Caco-2 (cell line): Measurements from ENCODE around the gene FCER1A. TPM values are rescaled to one million over a fixed set of nuclear protein-coding genes. Genes with fewer than 3 reads are reported as not detected.

Source experiments
- BruUV-seq: library from RNA; stranded (reverse); fragments of 400-500 nt; replicated peaks from 2 replicates; lab custom pipeline; 2021; lab: Mats Ljungman, UMichigan
- CTCF ChIA-PET: fragments of 300-600 bp; sonication (Branson Sonifier 250); formaldehyde crosslinking; loops from one replicate; lab custom pipeline; 2022; ENCODE audit warnings: antibody characterized with exemption; lab: Charles Lee
- POLR2A ChIA-PET: fragments of 300-600 bp; sonication (Branson Sonifier 250); formaldehyde crosslinking; loops from one replicate; lab custom pipeline; 2022; ENCODE audit warnings: antibody characterized with exemption; lab: Charles Lee
- DNase-seq, 2 experiments: peaks; one replicate each; pipeline versions ENCODE4 v3.0.0 to v3.0.0-alpha.2; 2020 to 2022
- H3K27me3 ChIP-seq: replicated peaks from 2 replicates; pipeline ENCODE4 v1.6.0; 2011; ENCODE audit warnings: low read length; ENCODE audit not compliant: control insufficient read depth, insufficient read depth
- H3K36me3 ChIP-seq: 2 replicates; pipeline ENCODE4 v1.5.1; 2011; ENCODE audit warnings: low read length; ENCODE audit not compliant: control insufficient read depth, insufficient read depth
- H3K4me1 ChIP-seq: fragments of 250-450 bp; sonication (Bioruptor Pico); 2 replicates; pipeline ENCODE4 v1.5.1; 2020; ENCODE audit warnings: mild to moderate bottlenecking
- H3K4me3 ChIP-seq: 2 replicates; pipeline ENCODE4 v1.5.1; 2011; ENCODE audit warnings: low read depth, mild to moderate bottlenecking, control low read depth, low read length
- H3K9me3 ChIP-seq: fragments of 250-450 bp; sonication (Bioruptor Pico); 2 replicates; pipeline ENCODE4 v1.5.1; 2020; ENCODE audit warnings: mild to moderate bottlenecking, moderate library complexity
- H3K27ac Mint-ChIP-seq: one replicate; pipeline ENCODE4 v1.8.0; 2022; ENCODE audit warnings: mixed read lengths; ENCODE audit not compliant: unreplicated experiment
- H3K27me3 Mint-ChIP-seq: one replicate; pipeline ENCODE4 v1.8.0; 2022; ENCODE audit warnings: mixed read lengths; ENCODE audit not compliant: insufficient read depth, unreplicated experiment
- H3K36me3 Mint-ChIP-seq: one replicate; pipeline ENCODE4 v1.8.0; 2022; ENCODE audit warnings: mild to moderate bottlenecking, mixed read lengths; ENCODE audit not compliant: insufficient read depth, unreplicated experiment
- H3K4me1 Mint-ChIP-seq: one replicate; pipeline ENCODE4 v1.8.0; 2022; ENCODE audit warnings: low read depth, mixed read lengths; ENCODE audit not compliant: unreplicated experiment
- H3K4me3 Mint-ChIP-seq: one replicate; pipeline ENCODE4 v1.8.0; 2022; ENCODE audit warnings: mild to moderate bottlenecking, moderate library complexity, mixed read lengths; ENCODE audit not compliant: unreplicated experiment
- H3K9me3 Mint-ChIP-seq: one replicate; pipeline ENCODE4 v1.8.0; 2022; ENCODE audit warnings: mixed read lengths; ENCODE audit not compliant: unreplicated experiment
- intact Hi-C: fragments of 100-400 bp; cut with micrococcal nuclease; formaldehyde crosslinking; loops from one replicate; pipeline ENCODE4 v1.10.0; 2022; ENCODE audit not compliant: unreplicated experiment
- total RNA-seq: library from RNA; stranded (reverse); gene quantifications from 2 replicates; pipeline ENCODE4 v1.2.3, GENCODE V29; 2022
- TF ChIP-seq, protein P1 (sequence below), 2 experiments: fragments of 200-600 bp in 1 of 2; IDR thresholded peaks; 1 replicate in 1 of 2; 2 replicates in 1 of 2; pipeline versions ENCODE4 v1.5.1 to v1.8.0; 2011 to 2022; ENCODE audit warnings: antibody characterized with exemption in 1 of 2, control low read depth in 1 of 2, inconsistent platforms in 1 of 2, low read depth in 1 of 2, low read length in 1 of 2, mild to moderate bottlenecking in 1 of 2, moderate library complexity in 1 of 2; ENCODE audit not compliant: insufficient read depth in 1 of 2, severe bottlenecking in 1 of 2, unreplicated experiment in 1 of 2

Gene FCER1A
- total RNA-seq, 1 experiment from 2014 or later = not detected

DNA sequence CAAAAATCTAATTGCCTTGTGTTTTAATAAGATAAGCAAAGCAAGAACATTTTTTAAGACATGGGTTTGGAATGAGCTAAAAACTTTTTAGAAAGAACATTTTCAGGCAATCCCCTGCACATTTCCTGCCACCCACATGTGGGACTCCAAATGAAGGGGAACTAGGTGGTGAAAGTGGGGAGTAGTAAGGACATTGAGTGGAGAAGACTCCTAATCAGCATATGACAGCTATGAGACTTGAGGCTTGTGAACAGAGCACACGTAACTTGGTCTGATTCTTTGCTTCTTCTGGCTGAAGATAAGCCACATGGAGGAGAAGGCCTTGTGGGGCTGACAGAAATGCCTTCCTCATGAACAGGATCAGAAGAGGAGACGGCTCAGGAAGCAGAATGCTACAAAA, 50.3 kb downstream of the FCER1A start:
- Mint-ChIP-seq H3K4me3 (no peak overlapping the region), H3K36me3 (no peaks in the 10 kb centered on the region), H3K27me3 (peaks cover 8% of the 10 kb centered on the region), H3K27ac (no peak overlapping the region), H3K4me1 (no peaks in the 10 kb centered on the region), H3K9me3 (peaks cover 12% of the 10 kb centered on the region)
- H3K36me3 ChIP-seq = no peaks in the 10 kb centered on the region
- CTCF ChIA-PET = no interaction called here
- H3K4me3 ChIP-seq = no peak overlapping the region
- intact Hi-C loops = no loop called here
- H3K27me3 ChIP-seq = no peaks in the 10 kb centered on the region
- no TSS peak for BruUV-seq
- TF ChIP-seq, protein P1, sequence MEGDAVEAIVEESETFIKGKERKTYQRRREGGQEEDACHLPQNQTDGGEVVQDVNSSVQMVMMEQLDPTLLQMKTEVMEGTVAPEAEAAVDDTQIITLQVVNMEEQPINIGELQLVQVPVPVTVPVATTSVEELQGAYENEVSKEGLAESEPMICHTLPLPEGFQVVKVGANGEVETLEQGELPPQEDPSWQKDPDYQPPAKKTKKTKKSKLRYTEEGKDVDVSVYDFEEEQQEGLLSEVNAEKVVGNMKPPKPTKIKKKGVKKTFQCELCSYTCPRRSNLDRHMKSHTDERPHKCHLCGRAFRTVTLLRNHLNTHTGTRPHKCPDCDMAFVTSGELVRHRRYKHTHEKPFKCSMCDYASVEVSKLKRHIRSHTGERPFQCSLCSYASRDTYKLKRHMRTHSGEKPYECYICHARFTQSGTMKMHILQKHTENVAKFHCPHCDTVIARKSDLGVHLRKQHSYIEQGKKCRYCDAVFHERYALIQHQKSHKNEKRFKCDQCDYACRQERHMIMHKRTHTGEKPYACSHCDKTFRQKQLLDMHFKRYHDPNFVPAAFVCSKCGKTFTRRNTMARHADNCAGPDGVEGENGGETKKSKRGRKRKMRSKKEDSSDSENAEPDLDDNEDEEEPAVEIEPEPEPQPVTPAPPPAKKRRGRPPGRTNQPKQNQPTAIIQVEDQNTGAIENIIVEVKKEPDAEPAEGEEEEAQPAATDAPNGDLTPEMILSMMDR (IDR thresholded peaks at IDR 0.05; ENCODE audit: insufficient read depth in 1 of 2, low read depth in 1 of 2, low read length in 1 of 2, severe bottlenecking in 1 of 2, unreplicated experiment in 1 of 2) = no peak
- peaks cover 12% of the 10 kb centered on the region for H3K9me3 ChIP-seq
- H3K4me1 ChIP-seq = no peaks in the 10 kb centered on the region
- POLR2A ChIA-PET = no interaction called here
- no peak for DNase-seq

Other genes starting within 250 kb of the FCER1A start
- gene AIM2, start 225.6 kb upstream of the FCER1A start, total RNA-seq = not detected in 2 replicates
- not detected in 2 replicates for gene CADM3, start 130.7 kb upstream of the FCER1A start, total RNA-seq
- not detected in 2 replicates for gene ACKR1, start 97.5 kb upstream of the FCER1A start, total RNA-seq
- not detected in 2 replicates for gene OR10J4, start 129.9 kb downstream of the FCER1A start, total RNA-seq
- not detected in 2 replicates for gene OR10J1, start 137.4 kb downstream of the FCER1A start, total RNA-seq
- not detected in 2 replicates for gene OR10J5, start 233.7 kb downstream of the FCER1A start, total RNA-seq